WTC11 (cell line): Measurements from ENCODE around the gene MCCC1. TPM values are rescaled to one million over a fixed set of nuclear protein-coding genes. Genes with fewer than 3 reads are reported as not detected.

Source experiments
- ATAC-seq: fragments of 200-7000 bp; cut with Tn5 transposase; 2 replicates; pipeline ENCODE4 v1.10.0; 2021; ENCODE audit warnings: mild to moderate bottlenecking, moderate library complexity
- CTCF ChIA-PET: fragments of 300-600 bp; sonication (Branson Sonifier 250); formaldehyde crosslinking; loops from one replicate; lab custom pipeline; 2021; ENCODE audit warnings: antibody characterized with exemption; lab: Charles Lee
- POLR2A ChIA-PET: fragments of 350-600 bp; sonication (Branson Sonifier 250); formaldehyde crosslinking; loops from one replicate; lab custom pipeline; 2021; ENCODE audit warnings: antibody characterized with exemption; lab: Charles Lee
- DNase-seq: peaks from one replicate; pipeline ENCODE4 v3.0.0; 2021; ENCODE audit warnings: low spot score
- H3K27ac Mint-ChIP-seq: 2 replicates; pipeline ENCODE4 v1.8.0; 2021; ENCODE audit warnings: mixed read lengths
- H3K27me3 Mint-ChIP-seq: 2 replicates; pipeline ENCODE4 v1.8.0; 2021; ENCODE audit warnings: low read depth, mild to moderate bottlenecking, moderate library complexity, mixed read lengths
- H3K36me3 Mint-ChIP-seq: 2 replicates; pipeline ENCODE4 v1.8.0; 2021; ENCODE audit warnings: mixed read lengths
- H3K4me1 Mint-ChIP-seq: 2 replicates; pipeline ENCODE4 v1.8.0; 2022; ENCODE audit warnings: mixed read lengths
- H3K4me3 Mint-ChIP-seq: 2 replicates; pipeline ENCODE4 v1.8.0; 2021; ENCODE audit warnings: mild to moderate bottlenecking, moderate library complexity, mixed read lengths
- H3K9me3 Mint-ChIP-seq: 2 replicates; pipeline ENCODE4 v1.8.0; 2021; ENCODE audit warnings: mixed read lengths
- ATF1 ChIP-seq: sonication (generic); formaldehyde crosslinking; IDR thresholded peaks from 2 replicates; pipeline ENCODE4 v1.8.1; 2023; ENCODE audit warnings: mild to moderate bottlenecking, moderate library complexity, missing genetic modification reagents
- JAZF1 ChIP-seq: fragments of 250-450 bp; sonication (Bioruptor Pico); IDR thresholded peaks from 2 replicates; pipeline ENCODE4 v1.9.0; 2021; ENCODE audit warnings: moderate library complexity, mild to moderate bottlenecking, inconsistent platforms
- NFATC4 ChIP-seq: fragments of 250-450 bp; sonication (Bioruptor Pico); IDR thresholded peaks from 2 replicates; pipeline ENCODE4 v1.9.0; 2021; ENCODE audit warnings: mild to moderate bottlenecking
- NFE2L1 ChIP-seq: sonication (generic); formaldehyde crosslinking; IDR thresholded peaks from 2 replicates; pipeline ENCODE4 v1.8.1; 2023; ENCODE audit warnings: missing genetic modification reagents
- NR3C1 ChIP-seq: sonication (generic); formaldehyde crosslinking; conservative IDR thresholded peaks from 2 replicates; pipeline ENCODE4 v1.8.1; 2023; ENCODE audit warnings: low read depth, mild to moderate bottlenecking, missing genetic modification reagents
- RELA ChIP-seq: sonication (generic); formaldehyde crosslinking; IDR thresholded peaks from 2 replicates; pipeline ENCODE4 v1.8.1; 2022; ENCODE audit warnings: missing genetic modification reagents, mild to moderate bottlenecking, borderline replicate concordance
- TCF7 ChIP-seq: sonication (generic); formaldehyde crosslinking; IDR thresholded peaks from 2 replicates; pipeline ENCODE4 v1.8.0; 2022; ENCODE audit warnings: mild to moderate bottlenecking, low read depth, missing genetic modification reagents, moderate library complexity
- TP53 ChIP-seq: sonication (generic); formaldehyde crosslinking; IDR thresholded peaks from 2 replicates; pipeline ENCODE4 v1.8.1; 2023; ENCODE audit warnings: mild to moderate bottlenecking, missing genetic modification reagents
- ZNF138 ChIP-seq: sonication (generic); formaldehyde crosslinking; conservative IDR thresholded peaks from 2 replicates; pipeline ENCODE4 v1.8.1; 2022; ENCODE audit warnings: mild to moderate bottlenecking, moderate library complexity, missing genetic modification reagents
- ZNF263 ChIP-seq: sonication (generic); formaldehyde crosslinking; IDR thresholded peaks from 2 replicates; pipeline ENCODE4 v1.8.1; 2022; ENCODE audit warnings: low read depth, mild to moderate bottlenecking, moderate library complexity, missing genetic modification reagents
- ZNF281 ChIP-seq: sonication (generic); formaldehyde crosslinking; IDR thresholded peaks from 2 replicates; pipeline ENCODE4 v1.8.0; 2023; ENCODE audit warnings: mild to moderate bottlenecking, missing genetic modification reagents
- ZNF396 ChIP-seq: fragments of 250-450 bp; sonication (Bioruptor Pico); IDR thresholded peaks from 2 replicates; pipeline ENCODE4 v1.8.0; 2021; ENCODE audit warnings: mild to moderate bottlenecking, moderate library complexity, borderline replicate concordance
- ZNF425 ChIP-seq: fragments of 250-450 bp; sonication (Bioruptor Pico); conservative IDR thresholded peaks from 2 replicates; pipeline ENCODE4 v1.9.0; 2021; ENCODE audit warnings: mild to moderate bottlenecking
- total RNA-seq: library from RNA; stranded (reverse); gene quantifications from 3 replicates; pipeline ENCODE4 v1.2.3, GENCODE V29; 2021
- TF ChIP-seq, protein P1 (sequence below): sonication (generic); formaldehyde crosslinking; IDR thresholded peaks from 2 replicates; pipeline ENCODE4 v1.8.0; 2022; ENCODE audit warnings: mild to moderate bottlenecking, missing genetic modification reagents
- TF ChIP-seq, protein P2 (sequence below): sonication (generic); formaldehyde crosslinking; IDR thresholded peaks from 2 replicates; pipeline ENCODE4 v1.8.1; 2023; ENCODE audit warnings: mild to moderate bottlenecking, missing genetic modification reagents, moderate library complexity
- TF ChIP-seq, protein P3 (sequence below): fragments of 250-450 bp; sonication (Bioruptor Pico); IDR thresholded peaks from 2 replicates; pipeline ENCODE4 v1.9.0; 2021; ENCODE audit warnings: mild to moderate bottlenecking, borderline replicate concordance
- TF ChIP-seq, protein P4 (sequence below): sonication (generic); formaldehyde crosslinking; IDR thresholded peaks from 2 replicates; pipeline ENCODE4 v1.8.0; 2023; ENCODE audit warnings: missing genetic modification reagents

The MCCC1 gene
- total RNA-seq, 1 experiment from 2014 or later, result 19.5 TPM

- TF ChIP-seq, protein P1, sequence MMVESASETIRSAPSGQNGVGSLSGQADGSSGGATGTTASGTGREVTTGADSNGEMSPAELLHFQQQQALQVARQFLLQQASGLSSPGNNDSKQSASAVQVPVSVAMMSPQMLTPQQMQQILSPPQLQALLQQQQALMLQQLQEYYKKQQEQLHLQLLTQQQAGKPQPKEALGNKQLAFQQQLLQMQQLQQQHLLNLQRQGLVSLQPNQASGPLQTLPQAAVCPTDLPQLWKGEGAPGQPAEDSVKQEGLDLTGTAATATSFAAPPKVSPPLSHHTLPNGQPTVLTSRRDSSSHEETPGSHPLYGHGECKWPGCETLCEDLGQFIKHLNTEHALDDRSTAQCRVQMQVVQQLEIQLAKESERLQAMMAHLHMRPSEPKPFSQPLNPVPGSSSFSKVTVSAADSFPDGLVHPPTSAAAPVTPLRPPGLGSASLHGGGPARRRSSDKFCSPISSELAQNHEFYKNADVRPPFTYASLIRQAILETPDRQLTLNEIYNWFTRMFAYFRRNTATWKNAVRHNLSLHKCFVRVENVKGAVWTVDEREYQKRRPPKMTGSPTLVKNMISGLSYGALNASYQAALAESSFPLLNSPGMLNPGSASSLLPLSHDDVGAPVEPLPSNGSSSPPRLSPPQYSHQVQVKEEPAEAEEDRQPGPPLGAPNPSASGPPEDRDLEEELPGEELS, result no peak
- TF ChIP-seq ZNF263 (CRISPR knock-in tag) (no peak), NFATC4 (no peak)
Measured at GRCh38 chr3:182978387-182978786, 120.9 kb downstream of the MCCC1 start (continued).

DNA sequence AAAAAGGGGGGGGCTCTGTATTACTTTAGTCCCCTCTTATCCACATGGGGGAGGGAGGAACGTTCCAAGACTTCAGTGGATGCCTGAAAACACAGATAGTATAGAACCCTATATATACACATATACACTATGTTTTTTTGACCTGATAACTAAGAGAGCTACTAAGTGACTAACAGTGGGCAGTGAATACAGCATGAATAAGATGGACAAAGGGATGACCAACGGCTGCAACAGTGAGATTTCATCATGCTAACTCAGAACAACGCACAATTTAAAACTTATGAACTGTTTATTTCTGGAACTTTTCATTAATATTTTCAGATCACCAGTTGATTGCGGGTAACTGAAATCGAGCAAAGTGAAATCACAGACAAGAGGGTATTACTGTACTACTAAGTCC, 126.2 kb downstream of the MCCC1 start:
- H3K4me3 Mint-ChIP-seq, result no peak overlapping the region
- H3K27me3 Mint-ChIP-seq, result no peaks in the 10 kb centered on the region
- ChIA-PET CTCF (no interaction called here), POLR2A (no interaction called here)
- no peak overlapping the region for H3K27ac Mint-ChIP-seq
- H3K4me1 Mint-ChIP-seq, result peaks cover 49% of the 10 kb centered on the region
- no peak for DNase-seq
- TF ChIP-seq RELA, result no peak
- TF ChIP-seq JAZF1, result no peak
- TF ChIP-seq TCF7, result no peak
- TF ChIP-seq NFATC4, result no peak
- no peak for TF ChIP-seq ZNF281
- no peak for TF ChIP-seq TP53
- no peak for TF ChIP-seq ATF1 (CRISPR knock-in tag)
- TF ChIP-seq ZNF425, result no peak
- TF ChIP-seq ZNF396, result no peak
- TF ChIP-seq NFE2L1 (CRISPR knock-in tag), result no peak
- TF ChIP-seq, protein P2, sequence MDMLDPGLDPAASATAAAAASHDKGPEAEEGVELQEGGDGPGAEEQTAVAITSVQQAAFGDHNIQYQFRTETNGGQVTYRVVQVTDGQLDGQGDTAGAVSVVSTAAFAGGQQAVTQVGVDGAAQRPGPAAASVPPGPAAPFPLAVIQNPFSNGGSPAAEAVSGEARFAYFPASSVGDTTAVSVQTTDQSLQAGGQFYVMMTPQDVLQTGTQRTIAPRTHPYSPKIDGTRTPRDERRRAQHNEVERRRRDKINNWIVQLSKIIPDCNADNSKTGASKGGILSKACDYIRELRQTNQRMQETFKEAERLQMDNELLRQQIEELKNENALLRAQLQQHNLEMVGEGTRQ (CRISPR knock-in tag), result no peak
- TF ChIP-seq, protein P3, sequence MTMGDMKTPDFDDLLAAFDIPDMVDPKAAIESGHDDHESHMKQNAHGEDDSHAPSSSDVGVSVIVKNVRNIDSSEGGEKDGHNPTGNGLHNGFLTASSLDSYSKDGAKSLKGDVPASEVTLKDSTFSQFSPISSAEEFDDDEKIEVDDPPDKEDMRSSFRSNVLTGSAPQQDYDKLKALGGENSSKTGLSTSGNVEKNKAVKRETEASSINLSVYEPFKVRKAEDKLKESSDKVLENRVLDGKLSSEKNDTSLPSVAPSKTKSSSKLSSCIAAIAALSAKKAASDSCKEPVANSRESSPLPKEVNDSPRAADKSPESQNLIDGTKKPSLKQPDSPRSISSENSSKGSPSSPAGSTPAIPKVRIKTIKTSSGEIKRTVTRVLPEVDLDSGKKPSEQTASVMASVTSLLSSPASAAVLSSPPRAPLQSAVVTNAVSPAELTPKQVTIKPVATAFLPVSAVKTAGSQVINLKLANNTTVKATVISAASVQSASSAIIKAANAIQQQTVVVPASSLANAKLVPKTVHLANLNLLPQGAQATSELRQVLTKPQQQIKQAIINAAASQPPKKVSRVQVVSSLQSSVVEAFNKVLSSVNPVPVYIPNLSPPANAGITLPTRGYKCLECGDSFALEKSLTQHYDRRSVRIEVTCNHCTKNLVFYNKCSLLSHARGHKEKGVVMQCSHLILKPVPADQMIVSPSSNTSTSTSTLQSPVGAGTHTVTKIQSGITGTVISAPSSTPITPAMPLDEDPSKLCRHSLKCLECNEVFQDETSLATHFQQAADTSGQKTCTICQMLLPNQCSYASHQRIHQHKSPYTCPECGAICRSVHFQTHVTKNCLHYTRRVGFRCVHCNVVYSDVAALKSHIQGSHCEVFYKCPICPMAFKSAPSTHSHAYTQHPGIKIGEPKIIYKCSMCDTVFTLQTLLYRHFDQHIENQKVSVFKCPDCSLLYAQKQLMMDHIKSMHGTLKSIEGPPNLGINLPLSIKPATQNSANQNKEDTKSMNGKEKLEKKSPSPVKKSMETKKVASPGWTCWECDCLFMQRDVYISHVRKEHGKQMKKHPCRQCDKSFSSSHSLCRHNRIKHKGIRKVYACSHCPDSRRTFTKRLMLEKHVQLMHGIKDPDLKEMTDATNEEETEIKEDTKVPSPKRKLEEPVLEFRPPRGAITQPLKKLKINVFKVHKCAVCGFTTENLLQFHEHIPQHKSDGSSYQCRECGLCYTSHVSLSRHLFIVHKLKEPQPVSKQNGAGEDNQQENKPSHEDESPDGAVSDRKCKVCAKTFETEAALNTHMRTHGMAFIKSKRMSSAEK (CRISPR knock-in tag), result no peak
- no peak for TF ChIP-seq NR3C1 (CRISPR knock-in tag)
- TF ChIP-seq, protein P4, sequence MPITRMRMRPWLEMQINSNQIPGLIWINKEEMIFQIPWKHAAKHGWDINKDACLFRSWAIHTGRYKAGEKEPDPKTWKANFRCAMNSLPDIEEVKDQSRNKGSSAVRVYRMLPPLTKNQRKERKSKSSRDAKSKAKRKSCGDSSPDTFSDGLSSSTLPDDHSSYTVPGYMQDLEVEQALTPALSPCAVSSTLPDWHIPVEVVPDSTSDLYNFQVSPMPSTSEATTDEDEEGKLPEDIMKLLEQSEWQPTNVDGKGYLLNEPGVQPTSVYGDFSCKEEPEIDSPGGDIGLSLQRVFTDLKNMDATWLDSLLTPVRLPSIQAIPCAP (CRISPR knock-in tag), result no peak
- no peak for TF ChIP-seq ZNF138
- no peaks in the 10 kb centered on the region for H3K36me3 Mint-ChIP-seq
- H3K9me3 Mint-ChIP-seq, result no peaks in the 10 kb centered on the region
- ATAC-seq, result no peak
